Activated CD4-positive, alpha-beta T cell treated with anti-CD3 and anti-CD28 coated beads, Interleukin-2, amount 50 U/mL, for 4 hours (primary cell): Measurements from ENCODE around the gene C9orf153.
"Not testable (repeated sequence)": the region's sequence is repeated elsewhere in the genome, so short reads cannot be mapped to it uniquely, and the experiment has no call there.

Experiments
- DNase-seq, 2 experiments: peaks; one replicate each; pipeline ENCODE4 v3.0.0-alpha.2; 2020

Gene C9orf153

DNA sequence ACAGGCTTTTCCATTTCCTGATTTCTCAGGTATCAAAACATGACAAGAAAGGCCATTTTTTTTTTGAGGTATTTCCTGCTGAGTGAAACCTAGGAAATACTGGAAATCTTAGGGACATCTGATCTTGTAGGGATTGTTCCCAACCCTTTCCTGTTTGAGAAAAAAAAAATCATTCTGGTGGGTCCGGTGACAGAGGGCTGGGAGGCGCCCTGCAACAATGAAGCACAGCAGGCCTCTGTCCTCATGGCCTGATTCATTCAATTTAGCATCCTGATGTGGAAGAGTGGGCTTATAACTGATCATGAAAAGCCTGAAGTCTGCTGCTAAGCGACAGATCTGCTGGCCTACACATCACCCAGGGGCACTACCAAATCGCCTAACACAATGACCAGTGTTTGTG, 3.0 kb upstream of the C9orf153 start:
- no peak for DNase-seq

DNA sequence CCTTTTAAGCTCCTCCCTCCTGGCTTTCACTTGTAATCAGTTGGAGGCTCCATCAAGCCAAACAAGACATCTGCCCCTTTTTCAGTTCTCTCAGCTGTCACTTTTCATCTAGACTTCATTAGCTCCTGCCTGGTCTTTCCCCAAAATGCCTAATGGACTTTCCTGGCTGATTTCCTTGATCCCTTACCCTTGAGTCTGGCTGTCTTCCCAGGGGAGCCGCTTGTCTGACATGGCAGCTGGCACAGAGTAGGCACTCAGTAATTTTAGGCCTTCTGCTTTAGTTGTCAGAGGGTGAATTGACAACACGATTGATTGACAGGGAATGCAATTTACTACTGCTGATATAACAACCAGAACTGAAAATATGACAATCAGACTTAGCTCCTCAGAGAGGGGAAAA, 2.1 kb downstream of the C9orf153 start:
- no peak for DNase-seq

DNA sequence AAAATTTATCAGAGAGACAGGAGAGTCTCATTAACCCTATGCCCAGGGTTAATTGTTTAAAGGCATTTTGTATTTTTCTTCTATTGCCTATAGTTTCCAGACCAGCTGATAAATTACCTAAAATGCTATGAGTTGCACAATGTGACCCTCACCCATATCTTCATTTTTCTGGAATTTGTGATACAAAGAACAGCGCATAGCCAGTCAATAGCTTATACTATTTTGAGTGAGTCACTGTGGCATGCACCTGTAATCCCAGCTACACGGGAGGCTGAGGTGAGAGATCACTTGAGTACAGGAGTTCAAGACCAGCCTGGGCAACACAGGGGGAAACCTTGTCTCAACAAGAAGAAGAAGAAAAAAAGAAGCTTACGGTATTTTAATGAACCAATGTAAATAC, 2.8 kb downstream of the C9orf153 start:
- DNase-seq = no peak

DNA sequence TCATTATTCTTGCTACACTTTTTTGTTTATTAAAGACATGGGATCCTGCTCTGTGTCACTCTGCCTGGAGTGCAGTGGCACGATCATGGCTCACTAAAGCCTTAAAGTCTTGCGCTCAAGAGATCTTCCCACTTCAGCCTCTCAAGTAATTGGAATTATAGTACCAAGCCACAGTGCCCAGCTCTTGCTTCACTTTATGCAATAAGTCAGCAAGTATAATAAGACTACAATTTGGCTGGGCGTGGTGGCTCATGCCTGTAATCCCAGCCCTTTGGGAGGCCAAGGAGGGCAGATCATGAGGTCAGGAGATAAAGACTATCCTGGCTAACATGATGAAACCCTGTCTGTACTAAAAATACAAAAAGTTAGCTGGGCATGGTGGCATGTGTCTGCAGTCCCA, 5.9 kb downstream of the C9orf153 start:
- no peak for DNase-seq

DNA sequence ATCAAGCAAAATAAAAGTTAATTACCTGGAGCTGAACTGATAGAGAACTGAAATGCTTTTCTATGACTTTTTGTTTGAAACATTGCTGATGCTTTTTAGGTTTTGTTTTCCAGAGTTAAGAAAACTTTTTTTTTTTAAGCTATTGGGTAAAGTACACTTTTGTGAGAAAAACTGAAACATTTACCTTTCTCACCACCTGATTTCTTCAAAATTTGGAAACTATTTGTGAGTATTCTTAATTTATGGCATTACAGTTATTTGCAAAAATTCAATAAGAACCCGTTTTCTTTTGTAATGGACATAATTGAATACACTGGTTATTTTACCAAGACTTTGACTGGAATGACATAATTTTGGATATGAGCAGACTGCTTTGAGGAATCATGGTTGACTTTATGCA, 6.6 kb downstream of the C9orf153 start:
- DNase-seq = no peak

DNA sequence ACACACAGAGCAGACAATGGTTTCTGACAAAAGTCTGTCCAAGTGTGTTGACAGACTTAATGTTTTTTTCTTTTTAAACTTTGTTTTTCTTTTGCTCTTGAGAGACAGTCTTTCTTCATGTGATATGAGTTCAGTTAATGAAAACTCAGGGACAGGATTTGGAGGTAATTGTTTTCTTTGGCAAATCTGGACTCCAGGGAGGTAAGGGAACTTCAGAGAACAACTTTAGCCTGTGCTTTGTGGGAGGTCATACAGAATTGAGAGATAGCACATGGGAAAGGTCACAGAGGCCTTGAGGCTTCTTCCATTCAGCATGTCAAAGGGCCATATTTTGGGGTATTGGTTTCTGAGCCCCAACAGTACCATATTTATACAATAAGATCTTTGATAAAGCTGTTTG, 9.3 kb downstream of the C9orf153 start:
- DNase-seq = no peak

DNA sequence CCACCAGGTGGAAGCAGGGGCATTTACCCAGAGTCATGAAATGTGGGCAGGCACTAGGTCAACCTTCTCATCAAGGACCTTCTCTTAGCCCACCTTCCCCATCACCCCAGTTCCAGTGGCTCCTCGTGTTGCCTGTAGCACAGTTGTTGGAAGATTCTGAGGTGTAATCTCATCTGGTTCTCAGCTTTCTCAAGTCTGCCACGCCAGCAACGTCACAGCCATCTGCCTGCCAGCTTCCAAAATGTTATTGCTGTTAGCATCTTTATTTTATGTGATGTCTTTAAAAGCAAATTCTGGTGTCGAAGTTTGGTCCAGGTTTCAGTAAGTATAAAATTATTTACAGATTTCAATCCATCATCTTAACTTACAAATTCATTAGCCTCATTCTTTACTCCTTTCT, 10.7 kb downstream of the C9orf153 start:
- DNase-seq = no peak

DNA sequence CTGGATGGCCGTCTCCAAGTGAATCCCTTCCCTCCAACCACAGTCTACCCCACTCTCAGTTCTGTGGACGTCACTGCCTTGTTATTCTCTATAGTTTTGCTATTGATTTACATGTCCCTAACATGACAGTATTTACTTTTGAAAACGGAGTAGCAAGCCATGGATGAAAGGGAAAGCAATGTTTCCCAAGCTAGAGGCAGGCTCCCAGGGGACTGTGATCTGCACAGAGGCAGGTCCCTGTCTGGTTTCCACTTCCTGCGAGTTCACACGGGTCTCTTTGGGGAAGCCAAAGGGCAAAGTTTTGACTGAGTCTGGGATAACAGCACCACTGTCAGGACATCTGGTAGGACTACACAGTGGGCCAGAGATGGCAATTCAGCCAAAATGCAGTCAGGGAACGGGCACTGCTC, 12.7 kb downstream of the C9orf153 start:
- DNase-seq = no peak

DNA sequence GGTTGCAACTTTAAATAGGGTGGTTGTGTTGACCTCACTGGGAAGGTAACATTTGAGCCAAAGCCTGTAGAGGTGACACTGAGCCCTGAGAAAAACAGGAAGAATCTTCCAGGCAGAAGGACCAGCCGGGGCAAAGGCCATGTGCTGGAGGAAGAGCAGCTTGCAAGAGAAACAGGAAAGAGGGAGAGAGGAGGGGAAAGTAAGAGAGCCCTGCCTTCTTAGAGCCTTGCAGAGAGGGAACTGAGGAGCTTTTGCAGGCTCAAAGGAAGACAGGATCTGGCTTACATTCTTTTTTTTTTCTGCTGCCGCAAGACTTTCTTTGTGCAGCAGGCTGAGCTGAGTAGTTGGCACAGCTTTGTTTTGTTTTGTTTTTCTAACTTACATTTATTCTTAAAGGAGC, 17.4 kb downstream of the C9orf153 start:
- DNase-seq = no peak

DNA sequence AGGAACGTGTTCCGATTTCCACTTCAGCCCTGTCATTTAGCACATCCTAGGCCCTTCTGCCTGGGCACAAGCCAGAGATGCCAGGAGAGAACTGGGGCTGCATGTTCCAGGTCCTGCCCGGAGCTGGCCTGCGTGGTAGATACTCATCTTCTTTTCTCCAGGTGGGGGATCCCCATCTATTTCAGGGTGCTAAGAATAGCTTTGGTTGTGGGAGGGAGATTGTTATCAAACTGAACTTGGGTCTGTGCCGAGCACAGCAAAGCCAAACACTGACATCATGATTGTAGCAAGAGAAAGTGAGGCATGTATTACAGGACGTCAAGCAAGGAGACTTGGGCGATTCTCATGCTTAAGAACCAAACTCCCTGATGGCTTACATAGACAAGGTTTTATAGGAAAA, 18.2 kb downstream of the C9orf153 start:
- no peak for DNase-seq

DNA sequence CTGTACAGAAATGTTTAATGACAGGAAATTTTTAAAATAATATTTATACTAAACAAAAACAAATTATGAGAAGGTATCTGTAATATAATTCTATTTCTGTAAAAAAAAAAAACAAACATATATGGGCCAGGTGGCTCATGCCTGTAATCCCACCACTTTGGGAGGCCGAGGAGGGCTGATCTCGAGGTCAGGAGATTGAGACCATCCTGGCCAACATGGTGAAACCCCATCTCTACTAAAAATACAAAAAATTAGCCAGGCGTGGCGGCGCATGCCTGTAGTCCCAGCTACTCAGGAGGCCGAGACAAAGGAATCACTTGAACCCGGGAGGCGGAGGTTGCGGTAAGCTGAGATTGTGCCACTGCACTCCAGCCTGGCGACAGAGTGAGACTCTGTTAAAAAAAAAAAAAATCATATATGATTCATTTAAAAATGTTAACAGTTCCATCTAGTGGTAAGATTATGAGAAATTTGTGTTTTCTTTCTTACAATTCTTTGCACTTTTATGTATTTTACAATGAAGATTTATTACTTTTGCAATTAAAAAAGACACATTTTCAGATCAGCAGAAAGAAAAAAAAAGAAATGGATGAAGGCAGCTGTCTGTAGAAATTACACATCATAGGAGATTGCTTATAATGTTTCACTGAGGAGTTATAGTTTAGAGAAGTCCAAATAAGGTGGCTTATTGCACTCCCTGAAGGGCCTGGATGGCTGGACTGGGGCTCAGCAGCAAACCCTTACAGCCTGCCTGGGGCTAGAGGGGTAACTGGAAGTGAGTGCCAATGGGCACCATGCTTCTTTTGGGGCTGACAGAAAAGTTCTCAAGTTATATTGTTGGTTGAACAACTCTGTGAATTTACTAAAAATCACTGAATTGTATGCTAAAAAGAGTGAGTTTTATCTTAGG, 20.3 kb downstream of the C9orf153 start:
- no peak for DNase-seq

DNA sequence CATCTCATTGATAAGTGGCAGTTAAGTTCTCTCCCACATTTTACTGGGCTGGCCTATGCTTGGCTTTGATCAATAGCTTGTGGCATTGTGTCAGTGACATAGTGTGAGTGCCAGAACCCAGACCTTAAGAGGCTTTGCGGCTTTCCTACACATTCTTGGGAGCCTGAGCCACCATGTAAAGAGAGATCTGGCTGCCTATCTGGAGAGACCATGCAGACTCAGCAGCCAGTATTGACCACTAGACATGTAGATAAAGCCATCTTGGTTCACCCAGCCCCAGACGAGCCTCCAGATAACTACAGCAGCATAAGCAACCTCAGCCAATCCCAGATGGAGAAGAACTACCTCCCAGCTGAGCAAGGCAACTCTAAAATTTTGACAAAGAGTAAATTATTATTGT, 28.6 kb downstream of the C9orf153 start:
- DNase-seq = no peak

DNA sequence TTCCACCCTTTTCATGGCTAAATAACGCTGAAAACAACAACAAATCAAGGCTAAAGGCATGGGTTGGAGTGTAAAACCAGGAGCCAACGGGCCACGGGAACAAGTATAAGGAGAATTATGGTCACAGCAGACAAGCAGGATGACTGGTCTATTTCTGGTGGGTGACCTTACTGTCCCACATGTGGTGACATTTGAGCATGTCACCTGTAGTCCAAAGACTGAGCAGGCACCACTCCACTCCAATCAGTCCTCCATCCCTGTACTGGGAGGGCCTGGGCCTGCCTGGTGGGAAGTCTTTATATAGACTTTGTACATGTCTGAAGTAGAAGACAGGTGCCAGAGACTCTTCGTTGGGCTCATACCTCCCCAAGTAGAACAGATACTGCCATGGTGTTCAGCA, 36.8 kb downstream of the C9orf153 start:
- no peak for DNase-seq

DNA sequence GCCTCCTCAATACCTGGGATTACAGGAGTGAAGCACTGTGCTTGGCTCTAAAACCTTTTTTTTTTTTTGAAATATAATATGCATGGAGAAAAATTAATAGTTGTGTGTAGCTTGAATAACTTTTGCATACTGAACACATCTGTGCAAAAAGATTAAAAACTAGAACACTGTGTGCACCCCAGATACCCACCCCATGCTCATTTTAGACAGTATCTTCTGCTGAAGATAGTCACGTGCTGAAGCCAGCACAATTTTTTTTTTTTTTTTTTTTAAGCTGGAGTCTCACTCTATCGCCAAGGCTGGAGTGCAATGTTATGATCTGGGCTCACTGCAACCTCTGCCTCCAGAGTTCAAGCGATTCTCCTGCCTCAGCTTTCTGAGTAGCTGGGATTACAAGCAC, 39.9 kb downstream of the C9orf153 start:
- no peak for DNase-seq

DNA sequence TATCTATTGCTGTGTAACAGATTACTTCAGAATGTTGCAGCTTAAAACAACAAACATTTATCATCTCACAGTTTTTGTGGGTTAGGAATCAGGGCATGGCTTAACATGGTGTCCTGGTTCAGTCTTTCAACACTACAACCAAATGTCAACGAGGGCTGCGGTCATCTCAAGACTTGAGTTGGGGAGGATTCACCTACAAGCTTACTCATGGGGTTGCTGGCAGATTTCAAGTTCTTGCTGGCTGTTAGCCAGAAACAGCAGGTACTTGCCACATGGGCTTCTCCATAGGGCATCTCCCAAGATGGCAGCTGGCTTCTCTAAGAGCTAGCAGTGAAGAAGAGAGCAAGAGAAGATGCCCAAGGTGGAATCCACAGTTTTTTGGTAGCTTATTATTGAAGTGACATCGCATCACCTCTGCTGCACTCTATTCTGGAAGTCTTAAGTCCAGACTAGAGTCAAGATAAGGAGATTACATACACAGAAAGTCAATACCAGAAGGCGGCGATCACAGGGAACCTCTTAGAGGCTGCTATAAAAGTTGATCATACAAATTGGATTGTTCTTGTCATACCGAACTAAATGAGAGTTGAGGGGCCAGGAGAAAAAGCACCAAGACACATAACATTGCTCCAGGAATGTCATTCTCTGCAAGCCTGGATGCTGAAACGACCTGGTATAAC, 42.2 kb downstream of the C9orf153 start:
- no peak for DNase-seq

DNA sequence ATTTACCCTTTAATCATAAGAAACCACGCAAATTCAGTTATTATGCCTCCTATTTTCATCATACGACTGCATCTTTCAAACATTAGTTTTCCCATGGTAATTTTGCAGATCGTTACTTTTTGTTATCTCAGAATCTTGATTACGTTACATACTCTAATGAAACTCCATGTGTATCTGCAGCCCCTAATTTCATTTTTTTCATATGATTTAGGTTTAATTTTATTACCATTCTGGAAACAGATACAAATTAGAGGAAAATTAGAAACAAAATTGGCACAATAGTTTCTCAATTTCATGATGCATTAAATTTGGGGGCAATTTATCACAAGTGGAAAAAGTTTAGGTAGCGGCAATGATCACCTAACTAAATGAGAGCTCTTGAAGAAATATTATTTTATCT, 52.3 kb downstream of the C9orf153 start:
- DNase-seq = no peak

DNA sequence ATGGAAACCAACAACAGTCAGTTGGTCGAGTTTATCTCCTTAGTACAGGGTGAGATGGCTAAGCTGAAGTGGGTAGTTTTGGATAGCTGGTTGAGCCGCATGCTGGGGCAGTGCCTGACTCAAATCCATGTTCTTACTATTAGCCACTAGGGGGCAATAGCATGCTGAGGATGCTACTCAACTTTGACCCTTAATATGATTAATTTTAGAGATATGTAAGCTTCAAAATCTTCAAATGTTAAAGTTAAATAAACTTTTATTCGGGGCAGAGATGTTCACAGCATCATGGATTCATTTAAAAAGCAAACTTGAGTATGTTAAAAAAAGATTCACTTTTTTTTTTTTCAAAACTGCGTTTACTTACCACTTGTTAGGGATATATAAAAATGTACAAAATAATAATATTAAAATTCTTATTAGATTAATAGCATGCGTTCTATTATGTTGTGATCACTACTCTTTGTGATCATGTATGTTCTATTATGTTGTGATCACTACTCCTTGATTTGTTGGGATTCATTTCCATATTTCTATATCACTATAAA, 57.0 kb downstream of the C9orf153 start:
- peak in 1 of 2 experiments; percentile 6 for DNase-seq

DNA sequence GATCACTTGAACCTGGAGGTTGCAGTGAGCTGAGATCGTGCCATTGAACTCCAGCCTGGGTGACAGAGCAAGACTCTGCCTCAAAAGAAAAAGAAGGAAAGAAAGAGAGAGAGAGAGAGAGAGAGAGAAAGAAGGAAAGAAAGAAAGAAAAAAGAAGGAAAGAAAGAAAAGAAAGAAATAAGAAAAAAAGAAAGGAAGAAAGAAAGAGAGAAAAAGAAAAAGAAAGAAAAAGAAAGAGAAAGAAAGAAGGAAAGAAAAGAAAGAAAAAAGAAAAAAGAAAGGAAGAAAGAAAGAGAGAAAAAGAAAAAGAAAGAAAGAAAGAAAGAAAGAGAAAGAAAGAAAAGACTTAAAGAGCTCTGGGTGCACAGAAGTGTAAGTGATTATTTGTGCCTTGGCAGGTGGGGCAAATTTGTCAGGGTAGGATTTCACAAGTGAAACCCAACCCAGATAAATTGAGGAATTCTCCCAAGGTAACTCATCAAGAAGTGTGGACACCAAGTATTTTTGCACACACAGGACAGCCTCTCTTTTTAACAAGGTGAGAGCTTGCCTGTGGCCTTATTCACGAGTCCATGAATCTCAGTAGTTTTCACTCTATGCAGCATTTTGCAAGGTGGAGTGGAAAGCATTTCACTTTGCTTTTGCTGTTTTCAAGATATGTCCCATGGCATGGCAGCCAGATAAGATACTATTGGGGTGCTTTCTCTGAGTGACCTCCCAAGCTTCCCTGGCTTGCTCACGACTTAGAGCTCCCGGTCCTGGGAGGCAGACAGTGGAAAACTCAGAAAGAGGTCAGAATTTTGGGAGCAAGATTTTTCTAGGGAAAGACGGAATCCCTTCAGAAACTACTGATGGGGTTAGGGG, 57.8 kb downstream of the C9orf153 start:
- no peak for DNase-seq

DNA sequence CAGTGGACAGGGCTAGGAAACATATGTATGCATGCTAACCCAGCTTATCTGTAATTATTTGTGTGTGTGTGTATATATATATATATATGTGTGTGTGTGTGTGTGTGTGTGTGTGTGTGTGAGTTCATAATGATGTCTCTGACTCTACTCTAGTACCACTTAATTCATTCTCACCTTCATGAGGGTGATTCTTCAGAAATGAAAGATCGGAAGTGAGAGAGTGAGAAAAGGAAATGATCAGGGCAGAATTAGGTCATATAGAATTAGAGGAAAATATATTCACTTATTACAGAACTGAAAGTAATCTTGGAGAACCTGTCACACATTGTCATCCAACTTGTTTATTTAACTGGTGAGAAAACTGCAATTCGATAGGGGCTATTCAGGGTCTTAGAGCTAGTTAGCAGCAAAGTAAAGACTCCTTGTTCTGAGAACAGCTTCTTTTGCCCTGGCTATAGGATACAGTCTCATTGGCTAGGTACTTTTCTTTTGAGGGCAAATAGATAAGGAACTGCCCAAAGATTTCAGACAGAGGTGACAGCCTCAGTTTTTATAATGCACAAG, 58.8 kb downstream of the C9orf153 start:
- DNase-seq = no peak

DNA sequence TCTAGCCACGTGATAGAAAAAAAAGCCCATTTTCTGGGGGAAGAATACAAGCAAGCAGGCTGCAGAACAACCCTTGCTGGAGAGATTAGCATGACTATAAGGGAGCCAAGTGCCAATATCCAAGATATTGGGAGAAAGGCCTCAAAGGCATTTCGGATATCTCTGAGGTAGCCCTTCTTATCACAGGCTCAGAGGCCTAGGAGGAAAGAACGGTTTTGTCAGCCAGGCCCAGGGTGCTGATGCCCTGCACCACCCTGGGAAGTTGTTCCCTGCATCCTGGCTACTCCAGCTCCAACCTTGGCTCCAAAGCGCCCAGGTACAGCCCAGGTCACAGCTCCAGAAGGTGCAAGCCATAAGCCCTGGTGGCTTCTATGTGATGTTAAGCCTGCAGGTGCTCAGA, 66.4 kb downstream of the C9orf153 start:
- no peak for DNase-seq

DNA sequence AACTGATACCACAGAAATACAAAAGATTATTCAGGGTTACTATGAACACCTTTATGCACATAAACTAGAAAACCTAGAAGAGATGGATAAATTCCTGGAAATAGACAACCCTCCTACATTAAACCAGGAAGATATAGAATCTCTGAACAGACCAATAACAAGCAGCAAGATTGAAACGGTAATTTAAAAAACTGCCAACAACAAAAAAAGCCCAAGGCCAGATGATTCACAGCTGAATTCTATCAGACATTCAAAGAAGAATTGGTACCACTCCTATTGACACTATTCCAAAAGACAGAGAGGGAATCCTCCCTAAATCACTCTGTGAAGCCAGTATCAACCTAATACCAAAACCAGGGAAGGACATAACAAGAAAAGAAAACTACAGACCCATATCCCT, 68.8 kb downstream of the C9orf153 start:
- DNase-seq = not testable (repeated sequence)

DNA sequence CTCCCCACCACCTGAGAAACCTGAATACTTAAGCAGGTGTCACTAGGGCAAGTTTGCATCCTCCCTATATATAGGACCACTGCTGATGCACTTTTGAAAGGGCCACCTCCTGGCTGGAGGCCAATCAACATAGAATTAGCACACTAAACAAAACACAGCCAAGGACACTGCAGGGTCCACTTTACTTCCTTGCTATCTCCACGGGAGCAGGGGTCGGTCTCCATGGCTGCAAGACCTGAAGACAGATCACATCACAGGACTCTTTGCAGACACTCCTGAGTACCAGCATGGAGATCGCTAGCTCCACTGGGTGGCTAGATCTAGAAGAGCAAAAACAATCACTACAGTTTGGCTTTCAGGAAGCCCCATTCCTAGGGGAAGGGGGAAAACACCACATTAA, 72.3 kb downstream of the C9orf153 start:
- no peak for DNase-seq

DNA sequence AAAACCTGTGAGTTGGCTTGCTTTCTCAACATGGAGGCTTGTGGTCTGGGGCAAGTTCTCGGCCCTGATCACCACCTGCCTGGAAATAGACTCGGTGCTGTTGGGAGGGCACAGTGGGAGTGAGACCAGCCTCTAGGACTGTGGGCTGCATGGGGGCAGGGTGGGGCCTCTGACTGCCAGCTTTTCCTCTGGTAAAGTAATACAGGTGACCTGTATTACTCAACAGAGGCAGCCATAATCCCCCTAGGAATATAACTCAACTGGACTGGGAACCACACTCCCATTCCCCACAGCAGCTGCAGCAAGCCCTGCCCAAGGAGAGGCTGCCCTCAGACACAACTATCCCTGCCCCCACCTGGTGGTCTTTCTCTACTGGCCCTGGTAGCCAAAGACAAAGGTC, 72.8 kb downstream of the C9orf153 start:
- no peak for DNase-seq
